Neural cell (in vitro differentiated cells): ENCODE results near the gene ARHGAP10. TPM values are rescaled to one million over a fixed set of nuclear protein-coding genes. Genes with fewer than 3 reads are reported as not detected.

ENCODE experiments used
- H2AFZ ChIP-seq: fragments of 200-600, 300-800 bp; sonication (generic), shearing (Covaris generic); 2 replicates; pipeline ENCODE4 v1.6.0; 2014; ENCODE audit warnings: low read depth, mild to moderate bottlenecking, antibody characterized with exemption, low read length, moderate library complexity
- H3F3A ChIP-seq: fragments of 200-600 bp; shearing (Covaris generic); 2 replicates; pipeline ENCODE4 v1.6.1; 2016; ENCODE audit warnings: mild to moderate bottlenecking, moderate library complexity, mixed read lengths, antibody characterized with exemption, low read length; ENCODE audit not compliant: insufficient read depth, poor library complexity, severe bottlenecking
- H3K27ac ChIP-seq: fragments of 200-600, 300-800 bp; sonication (generic), shearing (Covaris generic); 2 replicates; pipeline ENCODE4 v1.5.1; 2014; ENCODE audit warnings: mild to moderate bottlenecking, low read length, moderate library complexity
- H3K27me3 ChIP-seq: fragments of 300-800, 200-600 bp; sonication (generic), shearing (Covaris generic); 2 replicates; pipeline ENCODE4 v1.6.0; 2014; ENCODE audit warnings: mild to moderate bottlenecking, low read depth, low read length, moderate library complexity; ENCODE audit not compliant: insufficient read depth
- H3K36me3 ChIP-seq: fragments of 300-800, 200-600 bp; sonication (generic), shearing (Covaris generic); 2 replicates; pipeline ENCODE4 v1.5.1; 2014; ENCODE audit warnings: mild to moderate bottlenecking, antibody characterized with exemption, low read length, moderate library complexity; ENCODE audit not compliant: insufficient read depth
- H3K4me2 ChIP-seq: fragments of 300-800, 200-600 bp; sonication (generic), shearing (Covaris generic); 2 replicates; pipeline ENCODE4 v1.6.0; 2014; ENCODE audit warnings: mild to moderate bottlenecking, low read length
- H3K4me3 ChIP-seq: fragments of 300-800, 200-600 bp; sonication (generic), shearing (Covaris generic); 2 replicates; pipeline ENCODE4 v1.5.1; 2014; ENCODE audit warnings: mild to moderate bottlenecking, low read length, moderate library complexity
- H3K79me2 ChIP-seq: fragments of 200-600 bp; shearing (Covaris generic); replicated peaks from 2 replicates; pipeline ENCODE4 v1.6.0; 2014; ENCODE audit warnings: mild to moderate bottlenecking, low read length, moderate library complexity; ENCODE audit not compliant: insufficient read depth
- H3K9ac ChIP-seq: fragments of 300-800, 200-600 bp; sonication (generic), shearing (Covaris generic); 2 replicates; pipeline ENCODE4 v1.6.1; 2016; ENCODE audit warnings: mild to moderate bottlenecking, low read length, mixed read lengths
- H3K9me2 ChIP-seq: fragments of 200-600 bp; shearing (Covaris generic); 2 replicates; pipeline ENCODE4 v1.6.1; 2016; ENCODE audit warnings: mild to moderate bottlenecking, low read length, mixed read lengths; ENCODE audit not compliant: insufficient read depth
- H3K9me3 ChIP-seq: fragments of 200-600, 300-800 bp; sonication (generic), shearing (Covaris generic); 2 replicates; pipeline ENCODE4 v1.6.1; 2016; ENCODE audit warnings: mild to moderate bottlenecking, mixed run types, low read length, moderate library complexity, mixed read lengths
- H4K20me1 ChIP-seq: fragments of 200-600 bp; shearing (Covaris generic); 2 replicates; pipeline ENCODE4 v1.6.1; 2016; ENCODE audit warnings: mild to moderate bottlenecking, mixed run types; ENCODE audit not compliant: insufficient read depth
- CTCF ChIP-seq: fragments of 450-650 bp; IDR thresholded peaks from 2 replicates; pipeline ENCODE4 v1.5.1; 2014; ENCODE audit warnings: antibody characterized with exemption, mild to moderate bottlenecking, moderate library complexity; ENCODE audit not compliant: poor library complexity, severe bottlenecking
- EP300 ChIP-seq: fragments of 450-650 bp; conservative IDR thresholded peaks from 2 replicates; pipeline ENCODE4 v1.6.1; 2014; ENCODE audit warnings: antibody characterized with exemption, mild to moderate bottlenecking, moderate library complexity; ENCODE audit not compliant: poor library complexity, severe bottlenecking
- EZH2 ChIP-seq: fragments of 200-600, 300-800 bp; shearing (Covaris generic), sonication (generic); IDR thresholded peaks from 2 replicates; pipeline ENCODE4 v1.6.1; 2014; ENCODE audit warnings: antibody characterized with exemption, low read length, borderline replicate concordance, mild to moderate bottlenecking; ENCODE audit not compliant: insufficient read depth, poor library complexity, severe bottlenecking
- MXI1 ChIP-seq: fragments of 450-650 bp; conservative IDR thresholded peaks from 2 replicates; pipeline ENCODE4 v1.6.1; 2014; ENCODE audit warnings: antibody characterized with exemption, mild to moderate bottlenecking; ENCODE audit not compliant: poor library complexity, severe bottlenecking
- POLR2AphosphoS5 ChIP-seq: IDR thresholded peaks from 2 replicates; pipeline ENCODE4 v1.6.1; 2012
- RAD21 ChIP-seq: fragments of 450-650 bp; conservative IDR thresholded peaks from 2 replicates; pipeline ENCODE4 v1.6.1; 2014; ENCODE audit warnings: antibody characterized with exemption, mild to moderate bottlenecking, moderate library complexity
- REST ChIP-seq: IDR thresholded peaks from 2 replicates; pipeline ENCODE4 v1.6.1; 2012; ENCODE audit warnings: borderline replicate concordance
- SMC3 ChIP-seq: fragments of 450-650 bp; conservative IDR thresholded peaks from 2 replicates; pipeline ENCODE4 v1.6.1; 2014; ENCODE audit warnings: antibody characterized with exemption, mild to moderate bottlenecking, moderate library complexity; ENCODE audit not compliant: poor library complexity
- TAF1 ChIP-seq: IDR thresholded peaks from 2 replicates; pipeline ENCODE4 v1.6.1; 2012; ENCODE audit warnings: low read depth
- polyA plus RNA-seq: library from polyadenylated mRNA; depleted of rRNA; stranded (reverse); fragments of >200 nt; gene quantifications from 2 replicates; pipeline ENCODE4 v1.2.3, GENCODE V29; 2014

Gene ARHGAP10
- polyA plus RNA-seq, 1 donor from 2014 or later = 1.2 TPM

GRCh38 chr4:147825451-147826287 is 93.8 kb downstream of the ARHGAP10 start:
- Histone ChIP-seq H3K9ac (no peak overlapping the region), H3K79me2 (no peaks in the 10 kb centered on the region), H3K4me2 (no peak overlapping the region), H3K36me3 (no peaks in the 10 kb centered on the region), H3F3A (no peaks in the 10 kb centered on the region), H3K9me3 (no peaks in the 10 kb centered on the region), H4K20me1 (no peaks in the 10 kb centered on the region), H2AFZ (no peak overlapping the region), H3K4me3 (no peak overlapping the region), H3K27ac (no peak overlapping the region), H3K9me2 (no peaks in the 10 kb centered on the region), H3K27me3 (no peaks in the 10 kb centered on the region)
- TF ChIP-seq MXI1 (no peak), POLR2AphosphoS5 (no peak), REST (no peak), RAD21 (no peak), SMC3 (no peak), CTCF (no peak)

GRCh38 chr4:147826288-147826646 is 94.4 kb downstream of the ARHGAP10 start:
- Histone ChIP-seq H3K27me3 (no peaks in the 10 kb centered on the region), H2AFZ (no peak overlapping the region), H4K20me1 (no peaks in the 10 kb centered on the region), H3K4me2 (no peak overlapping the region), H3F3A (no peaks in the 10 kb centered on the region), H3K79me2 (no peaks in the 10 kb centered on the region), H3K9me2 (no peaks in the 10 kb centered on the region), H3K27ac (no peak overlapping the region), H3K36me3 (no peaks in the 10 kb centered on the region), H3K9me3 (no peaks in the 10 kb centered on the region), H3K4me3 (no peak overlapping the region), H3K9ac (no peak overlapping the region)
- TF ChIP-seq RAD21 = no peak
- no peak for TF ChIP-seq EZH2
- no peak for TF ChIP-seq MXI1
- TF ChIP-seq REST = no peak
- no peak for TF ChIP-seq CTCF
- no peak for TF ChIP-seq POLR2AphosphoS5
- no peak for TF ChIP-seq TAF1
- no peak for TF ChIP-seq SMC3
- TF ChIP-seq EP300 = no peak
